COR-L47 (cell line): ENCODE data around the gene CDK5R2.
"Not testable (repeated sequence)": the region's sequence is repeated elsewhere in the genome, so short reads cannot be mapped to it uniquely, and the experiment has no call there.

Experiments
- DNase-seq: peaks from one replicate; lab custom pipeline; 2025; lab: John Stamatoyannopoulos, UW

CDK5R2 gene

GRCh38 chr2:218959141-218959731, at the start of gene CDK5R2:
Gene CDK5R2, plus strand, starts transcription at chr2:218959666. Its CDS starts 155 bp downstream, at chr2:218959821.
- peak; percentile 96 for DNase-seq

GRCh38 chr2:218910741-218911140, 48.7 kb upstream of the CDK5R2 start:
- no peak for DNase-seq

DNA sequence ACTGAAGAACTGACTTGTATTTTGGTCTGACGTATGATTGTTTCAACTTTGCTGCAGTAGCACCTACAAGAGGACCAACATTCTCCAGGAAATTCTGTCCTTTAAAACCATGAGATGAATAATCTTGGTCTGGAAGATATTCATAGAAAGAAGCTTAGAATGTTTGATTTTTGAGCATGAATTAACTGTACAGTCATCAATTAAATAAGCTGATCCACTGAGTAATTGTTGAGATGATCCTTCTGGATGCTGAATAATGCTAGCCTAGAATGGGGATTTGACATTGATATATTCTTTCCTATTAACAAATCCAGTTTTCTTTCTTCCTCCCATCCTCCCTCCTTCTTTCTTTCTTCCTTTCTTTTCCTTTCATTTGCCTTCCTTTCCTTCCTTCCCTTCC, 39.0 kb upstream of the CDK5R2 start:
- no peak for DNase-seq

- no peak for DNase-seq
Measured at GRCh38 chr2:218924757-218925156, 34.7 kb upstream of the CDK5R2 start.

DNA sequence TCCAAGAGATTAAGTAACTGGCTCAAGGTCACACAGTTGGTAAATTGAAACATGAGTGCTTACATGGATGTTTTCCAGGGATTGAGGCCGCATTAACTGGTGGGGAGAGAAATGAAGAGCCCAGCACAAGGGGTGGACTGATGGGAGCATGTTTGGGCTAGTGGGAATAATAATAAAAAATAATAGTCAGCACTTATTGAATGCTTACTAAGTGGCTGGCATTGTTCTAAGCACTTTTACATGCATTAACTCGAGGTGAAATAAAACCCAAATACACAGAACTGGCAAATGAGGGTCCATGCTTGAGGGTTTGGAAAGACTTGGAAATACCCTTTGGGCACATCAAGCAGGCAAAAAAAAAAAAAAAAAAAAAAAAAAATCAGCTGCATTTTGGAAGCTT, 34.0 kb upstream of the CDK5R2 start:
- DNase-seq: no peak

- DNase-seq: peak; percentile 76
Measured at GRCh38 chr2:218927422-218927821, 32.0 kb upstream of the CDK5R2 start.

DNA sequence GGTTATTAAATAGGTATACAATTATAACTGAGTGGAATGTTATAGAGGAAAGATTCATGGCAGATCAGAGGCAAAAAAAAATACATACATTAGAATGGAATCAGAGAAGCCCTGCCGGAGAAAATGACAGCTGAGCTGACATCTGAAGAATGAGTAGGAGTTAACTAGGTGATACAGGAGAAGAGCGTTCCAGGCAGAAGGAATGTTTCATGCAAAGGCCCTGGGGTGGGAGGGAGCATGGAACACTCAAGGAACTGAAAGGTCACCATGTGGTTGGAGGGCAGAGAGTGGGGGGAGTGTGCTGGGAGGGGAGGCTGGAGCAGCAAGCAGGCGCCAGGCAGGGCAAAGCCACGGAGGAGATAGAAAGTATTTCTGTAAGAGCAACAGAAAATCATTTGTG, 31.6 kb upstream of the CDK5R2 start:
- DNase-seq: no peak

DNA sequence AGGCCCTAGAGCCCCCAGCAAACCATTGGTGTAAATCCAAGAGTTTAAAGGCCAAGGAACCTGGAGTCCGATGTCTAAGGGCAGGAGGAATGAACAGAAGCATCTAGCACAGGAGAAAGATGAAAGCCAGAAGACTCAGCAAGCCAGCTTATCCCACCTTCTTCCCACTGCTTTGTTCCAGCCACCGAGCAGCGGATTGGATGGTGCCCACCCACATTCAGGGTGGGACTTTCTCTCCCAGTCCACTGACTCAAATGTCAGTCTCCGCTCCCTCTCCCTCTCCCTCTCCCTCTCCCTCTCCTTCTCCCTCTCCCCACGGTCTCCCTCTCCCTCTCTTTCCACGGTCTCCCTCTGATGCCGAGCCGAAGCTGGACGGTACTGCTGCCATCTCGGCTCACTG, 29.0 kb upstream of the CDK5R2 start:
- DNase-seq: not testable (repeated sequence)

DNA sequence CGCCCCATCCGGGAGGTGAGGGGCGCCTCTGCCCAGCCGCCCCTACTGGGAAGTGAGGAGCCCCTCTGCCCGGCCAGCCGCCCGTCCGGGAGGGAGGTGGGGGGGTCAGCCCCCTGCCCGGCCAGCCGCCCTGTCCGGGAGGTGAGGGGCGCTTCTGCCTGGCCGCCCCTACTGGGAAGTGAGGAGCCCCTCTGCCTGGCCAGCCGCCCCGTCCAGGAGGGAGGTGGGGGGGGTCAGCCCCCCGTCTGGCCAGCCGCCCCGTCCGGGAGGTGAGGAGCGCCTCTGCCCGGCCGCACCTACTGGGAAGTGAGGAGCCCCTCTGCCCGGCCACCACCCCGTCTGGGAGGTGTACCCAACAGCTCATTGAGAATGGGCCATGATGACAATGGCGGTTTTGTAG, 27.7 kb upstream of the CDK5R2 start:
- DNase-seq: not testable (repeated sequence)

GRCh38 chr2:218944759-218945404, 14.6 kb upstream of the CDK5R2 start:
- no peak for DNase-seq

GRCh38 chr2:218946621-218947020, 12.8 kb upstream of the CDK5R2 start:
- no peak for DNase-seq

GRCh38 chr2:218952160-218952559, 7.3 kb upstream of the CDK5R2 start:
- no peak for DNase-seq

DNA sequence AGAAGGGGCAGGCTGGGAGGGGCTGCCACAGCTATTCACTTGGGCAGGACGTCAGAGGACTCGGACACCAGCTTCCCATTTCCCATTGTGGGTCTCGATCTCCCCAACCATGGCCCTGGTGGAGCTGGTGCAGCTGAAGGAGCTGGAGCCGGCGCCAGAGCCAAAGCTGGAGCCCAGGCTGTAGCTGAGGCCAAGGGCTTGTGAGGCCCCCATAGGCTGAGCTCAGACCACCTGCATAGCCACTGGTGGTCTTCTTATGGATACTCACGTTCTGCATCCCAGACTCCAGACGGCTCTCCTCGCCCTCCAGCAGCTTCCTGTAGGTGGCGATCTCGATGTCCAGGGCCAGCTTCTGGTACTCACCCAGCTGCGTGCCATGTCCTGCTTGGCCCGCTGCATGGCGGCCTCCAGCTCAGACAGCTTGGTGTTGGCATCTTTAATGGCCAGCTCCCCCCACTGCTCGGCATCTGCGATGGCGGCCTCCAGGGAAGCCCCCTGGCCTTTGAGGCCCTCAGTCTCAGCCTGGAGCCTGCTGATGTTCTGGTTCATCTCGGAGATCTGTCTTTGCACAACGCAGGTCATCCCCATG, 6.0 kb upstream of the CDK5R2 start:
- DNase-seq: no peak

GRCh38 chr2:218954541-218955300, 4.7 kb upstream of the CDK5R2 start:
- DNase-seq: no peak

DNA sequence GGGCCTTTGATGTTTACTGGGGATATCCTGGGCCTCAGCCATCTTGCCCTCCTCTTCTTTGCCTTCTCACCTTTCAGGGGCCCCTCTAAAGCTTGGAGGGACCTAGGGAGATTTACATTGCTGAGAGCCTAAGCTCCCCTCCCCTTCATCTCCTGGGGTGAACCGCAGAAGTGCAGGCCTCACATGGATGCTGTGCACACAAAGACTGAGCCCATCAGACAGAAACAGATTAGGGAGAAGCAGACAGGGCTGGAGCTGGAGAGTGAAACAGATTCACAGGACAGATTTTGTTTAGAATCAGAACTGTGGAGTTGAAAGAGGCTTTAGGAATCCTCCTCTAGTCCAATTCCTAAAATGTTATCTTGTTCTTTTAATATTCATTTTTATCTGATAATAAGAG, 3.4 kb upstream of the CDK5R2 start:
- DNase-seq: no peak

GRCh38 chr2:218957671-218958070, 1.8 kb upstream of the CDK5R2 start:
- no peak for DNase-seq

DNA sequence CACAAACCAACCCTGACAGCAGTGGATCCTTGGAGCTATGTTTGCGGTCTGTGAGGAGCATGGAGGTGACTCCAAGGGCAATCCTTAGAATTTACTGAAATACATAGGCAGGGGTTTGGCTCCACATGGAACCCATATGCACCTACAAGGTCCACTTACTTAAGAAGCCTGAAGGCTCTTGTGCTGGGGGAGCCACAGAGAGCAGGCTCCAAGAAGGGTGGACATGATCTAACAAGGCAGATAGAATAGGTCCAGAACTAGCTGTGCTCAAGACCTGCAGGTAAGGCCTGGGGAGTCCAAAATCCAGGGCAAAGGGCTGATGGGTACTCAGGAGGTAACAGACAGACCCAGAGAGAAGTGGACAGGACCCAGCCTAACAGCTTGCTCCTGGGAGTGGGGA, 1.2 kb upstream of the CDK5R2 start:
- DNase-seq: no peak

DNA sequence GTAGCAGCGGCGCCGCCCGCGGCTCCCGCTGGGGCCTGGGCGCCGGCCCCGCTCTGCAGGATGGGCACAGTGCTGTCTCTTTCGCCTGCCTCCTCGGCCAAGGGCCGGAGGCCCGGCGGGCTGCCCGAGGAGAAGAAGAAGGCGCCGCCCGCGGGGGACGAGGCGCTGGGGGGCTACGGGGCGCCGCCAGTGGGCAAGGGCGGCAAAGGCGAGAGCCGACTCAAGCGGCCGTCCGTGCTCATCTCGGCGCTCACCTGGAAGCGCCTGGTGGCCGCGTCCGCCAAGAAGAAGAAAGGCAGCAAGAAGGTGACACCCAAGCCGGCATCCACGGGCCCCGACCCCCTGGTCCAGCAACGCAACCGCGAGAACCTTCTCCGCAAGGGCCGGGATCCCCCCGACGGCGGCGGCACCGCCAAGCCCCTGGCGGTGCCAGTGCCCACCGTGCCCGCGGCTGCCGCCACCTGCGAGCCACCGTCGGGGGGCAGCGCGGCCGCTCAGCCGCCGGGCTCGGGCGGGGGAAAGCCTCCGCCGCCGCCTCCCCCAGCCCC, 369 bp downstream of the CDK5R2 start:
- no peak for DNase-seq

DNA sequence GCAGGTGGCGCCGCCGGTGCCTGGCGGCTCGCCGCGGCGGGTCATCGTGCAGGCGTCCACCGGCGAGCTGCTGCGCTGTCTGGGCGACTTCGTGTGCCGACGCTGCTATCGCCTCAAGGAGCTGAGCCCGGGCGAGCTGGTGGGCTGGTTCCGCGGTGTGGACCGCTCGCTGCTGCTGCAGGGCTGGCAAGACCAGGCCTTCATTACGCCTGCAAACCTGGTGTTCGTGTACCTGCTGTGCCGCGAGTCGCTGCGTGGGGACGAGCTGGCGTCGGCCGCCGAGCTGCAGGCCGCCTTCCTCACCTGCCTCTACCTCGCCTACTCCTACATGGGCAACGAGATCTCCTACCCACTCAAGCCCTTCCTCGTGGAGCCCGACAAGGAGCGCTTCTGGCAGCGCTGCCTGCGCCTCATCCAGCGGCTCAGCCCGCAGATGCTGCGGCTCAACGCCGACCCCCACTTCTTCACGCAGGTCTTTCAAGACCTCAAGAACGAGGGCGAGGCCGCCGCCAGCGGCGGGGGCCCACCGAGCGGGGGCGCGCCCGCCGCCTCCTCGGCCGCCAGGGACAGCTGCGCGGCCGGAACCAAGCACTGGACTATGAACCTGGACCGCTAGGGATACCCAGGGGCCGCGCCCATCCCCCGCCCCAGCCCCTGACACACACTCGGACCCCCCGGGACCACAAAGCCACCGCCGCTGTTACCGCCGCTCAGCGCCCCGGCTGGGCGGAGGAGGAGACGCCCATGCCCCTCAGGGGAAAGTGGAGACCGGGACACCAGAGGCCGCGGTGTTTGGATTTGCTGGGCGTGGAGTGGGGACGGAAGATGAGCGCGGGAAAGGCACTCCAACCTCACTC, 1.1 kb downstream of the CDK5R2 start:
- DNase-seq: peak; percentile 51

GRCh38 chr2:218961229-218961628, 1.8 kb downstream of the CDK5R2 start:
- no peak for DNase-seq
